H1 (cell line): ENCODE data around the gene ASB4. TPM values are rescaled to one million over a fixed set of nuclear protein-coding genes. Genes with fewer than 3 reads are reported as not detected.

ENCODE experiments used
- EGR1 ChIP-seq: IDR thresholded peaks from 2 replicates; pipeline ENCODE4 v1.6.1; 2011; ENCODE audit warnings: low read depth, low read length, borderline replicate concordance
- polyA plus RNA-seq, 7 experiments: library from polyadenylated mRNA; depleted of rRNA in 3 of 7; stranded (reverse) in 5 of 7; unstranded in 2 of 7; fragments of >200 nt in 5 of 7; fragments of 200-250 nt in 2 of 7; gene quantifications; 1 replicate in 5 of 7; 2 replicates in 1 of 7; 4 replicates in 1 of 7; pipeline versions ENCODE4 v1.2.1 to v1.2.3, GENCODE V29; 2011 to 2013; ENCODE audit warnings: missing spikeins in 2 of 7, mixed read lengths in 2 of 7
- total RNA-seq: library from RNA; stranded (reverse); fragmentation: NEBNext Ultra II Directional; extraction: Animal tissue kit (Norgen Biotek cat#: 25700); gene quantifications from 2 replicates; pipeline ENCODE4 v1.2.1, GENCODE V29; 2021
- TF ChIP-seq, protein P1 (sequence below): IDR thresholded peaks from 2 replicates; pipeline ENCODE4 v1.6.1; 2012; ENCODE audit warnings: inconsistent platforms

ASB4 gene
- total and polyA plus RNA-seq, 2 of the 8 experiments (the other 6 are each of a cell fraction or from before 2014, with no cell fraction given) = not detected

DNA sequence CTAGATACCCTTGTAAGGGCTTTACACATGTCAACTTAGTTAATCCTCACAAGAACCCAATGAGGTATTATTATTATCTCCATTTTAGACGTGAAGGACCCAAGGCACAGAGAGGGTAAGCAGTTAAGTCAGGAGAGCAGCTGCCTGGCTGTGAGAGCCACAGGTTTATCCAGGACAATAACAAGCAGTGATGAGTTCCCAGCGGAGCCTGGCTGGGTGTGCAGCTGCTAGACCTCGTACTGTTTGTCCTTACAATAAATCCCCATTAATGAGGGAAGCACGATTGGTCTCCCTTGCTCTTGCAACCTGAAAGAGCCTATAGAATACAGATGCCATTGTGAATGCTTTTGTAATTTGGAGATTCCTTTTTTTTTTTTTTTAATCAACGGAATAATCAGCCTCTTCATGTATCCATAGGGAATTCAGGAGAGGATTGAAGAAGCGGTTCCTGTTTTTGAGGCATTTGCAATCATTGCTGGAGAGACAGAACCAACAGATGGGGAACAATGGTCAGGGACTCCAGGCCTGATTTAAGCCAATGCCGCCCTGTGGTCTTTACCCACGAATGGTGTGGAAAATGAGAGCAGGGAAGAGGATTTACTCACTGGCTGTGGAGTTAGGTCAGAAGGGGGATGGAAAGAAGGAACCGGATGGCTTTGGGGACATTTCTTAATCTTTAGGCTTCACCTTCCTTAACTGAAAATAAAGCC, 12.3 kb upstream of the ASB4 start (continued):
- TF ChIP-seq, protein P1, sequence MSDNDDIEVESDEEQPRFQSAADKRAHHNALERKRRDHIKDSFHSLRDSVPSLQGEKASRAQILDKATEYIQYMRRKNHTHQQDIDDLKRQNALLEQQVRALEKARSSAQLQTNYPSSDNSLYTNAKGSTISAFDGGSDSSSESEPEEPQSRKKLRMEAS = no peak
- TF ChIP-seq EGR1 = no peak
